K562 (cell line): ENCODE data around the gene AGPAT3. TPM values are rescaled to one million over a fixed set of nuclear protein-coding genes. Genes with fewer than 3 reads are reported as not detected.

Experiments
- ARHGAP35 ChIP-seq: fragments of 450-650 bp; IDR thresholded peaks from 2 replicates; pipeline ENCODE4 v1.6.1; 2018; ENCODE audit not compliant: partially characterized antibody
- CBFA2T2 ChIP-seq: fragments of 450-650 bp; conservative IDR thresholded peaks from 2 replicates; pipeline ENCODE4 v1.6.1; 2017; ENCODE audit warnings: mild to moderate bottlenecking
- CREB1 ChIP-seq, 2 experiments: sonication (generic) in 1 of 2; formaldehyde crosslinking in 1 of 2; IDR thresholded peaks; 2 replicates each; pipeline versions ENCODE4 v1.6.1 to v1.8.0; 2012 to 2022; ENCODE audit warnings: inconsistent platforms in 1 of 2, mild to moderate bottlenecking in 1 of 2, missing genetic modification reagents in 1 of 2, moderate library complexity in 1 of 2
- ELF1 ChIP-seq: fragments of 200-800 bp; sonication (Bioruptor generic); IDR thresholded peaks from 2 replicates; pipeline ENCODE4 v1.6.1; 2016; ENCODE audit warnings: missing genetic modification characterization, missing compliant biosample characterization
- ELK3 ChIP-seq: fragments of 450-650 bp; formaldehyde crosslinking; IDR thresholded peaks from 2 replicates; pipeline ENCODE4 v1.4.0; 2020; ENCODE audit warnings: mild to moderate bottlenecking
- FOS ChIP-seq: IDR thresholded peaks from 3 replicates; pipeline ENCODE4 v1.6.1; 2011; ENCODE audit not compliant: insufficient read length; ENCODE audit errors: extremely low read depth
- FOXJ2 ChIP-seq: fragments of 200-800 bp; sonication (Bioruptor generic); IDR thresholded peaks from 2 replicates; pipeline ENCODE4 v1.6.1; 2016; ENCODE audit warnings: missing genetic modification characterization, missing compliant biosample characterization
- JUNB ChIP-seq: fragments of 450-650 bp; formaldehyde crosslinking; conservative IDR thresholded peaks from 2 replicates; pipeline ENCODE4 v1.4.0; 2020; ENCODE audit warnings: mild to moderate bottlenecking
- KAT8 ChIP-seq: fragments of 450-650 bp; IDR thresholded peaks from 2 replicates; pipeline ENCODE4 v1.6.1; 2016; ENCODE audit warnings: low read depth, mild to moderate bottlenecking
- MBD2 ChIP-seq: sonication (generic); IDR thresholded peaks from 2 replicates; pipeline ENCODE4 v1.6.1; 2016; ENCODE audit warnings: low read depth, borderline replicate concordance
- MTA2 ChIP-seq: fragments of 450-650 bp; IDR thresholded peaks from 2 replicates; pipeline ENCODE4 v1.6.1; 2016; ENCODE audit warnings: low read depth
- NR2C1 ChIP-seq, 2 experiments: fragments of 450-650 bp; IDR thresholded peaks; 2 replicates each; pipeline ENCODE4 v1.6.1; 2017; ENCODE audit warnings: mild to moderate bottlenecking in 2 of 2, antibody characterized with exemption in 1 of 2, inconsistent platforms in 1 of 2, missing compliant biosample characterization in 1 of 2, missing genetic modification characterization in 1 of 2
- POLR2H ChIP-seq: IDR thresholded peaks from 2 replicates; pipeline ENCODE4 v1.6.1; 2016; ENCODE audit warnings: missing genetic modification characterization, low read depth, mild to moderate bottlenecking, control low read depth, missing compliant biosample characterization, moderate library complexity
- SIX5 ChIP-seq, 2 experiments: IDR thresholded peaks; 2 replicates each; pipeline ENCODE4 v1.6.1; 2011; ENCODE audit warnings: low read length in 2 of 2, borderline replicate concordance in 1 of 2, low read depth in 1 of 2, mild to moderate bottlenecking in 1 of 2, moderate library complexity in 1 of 2; ENCODE audit not compliant: insufficient read depth in 1 of 2
- SOX6 ChIP-seq: fragments of 450-650 bp; IDR thresholded peaks from 2 replicates; pipeline ENCODE4 v1.6.1; 2014; ENCODE audit warnings: mild to moderate bottlenecking
- TAF7 ChIP-seq: fragments of 450-650 bp; IDR thresholded peaks from 2 replicates; pipeline ENCODE4 v1.6.1; 2016; ENCODE audit warnings: missing genetic modification characterization, missing compliant biosample characterization
- TRIM28 ChIP-seq: fragments of 450-650 bp; IDR thresholded peaks from 2 replicates; pipeline ENCODE4 v1.6.1; 2017
- ZFPM2 ChIP-seq: fragments of 250-450 bp; sonication (Bioruptor Pico); IDR thresholded peaks from 2 replicates; pipeline ENCODE4 v1.5.1; 2022; ENCODE audit warnings: mild to moderate bottlenecking
- ZNF124 ChIP-seq: sonication (generic); formaldehyde crosslinking; IDR thresholded peaks from 2 replicates; pipeline ENCODE4 v1.8.1; 2022; ENCODE audit warnings: missing genetic modification reagents
- ZNF354B ChIP-seq: fragments of 250-450 bp; sonication (Bioruptor Pico); IDR thresholded peaks from 2 replicates; pipeline ENCODE4 v1.4.0; 2020
- ZNF592 ChIP-seq: fragments of 450-650 bp; IDR thresholded peaks from 2 replicates; pipeline ENCODE4 v1.6.1; 2017; ENCODE audit warnings: antibody characterized with exemption, mild to moderate bottlenecking
- ZNF785 ChIP-seq: fragments of 250-450 bp; sonication (Bioruptor Pico); IDR thresholded peaks from 2 replicates; pipeline ENCODE4 v1.4.0; 2020; ENCODE audit warnings: mild to moderate bottlenecking
- polyA plus RNA-seq, 8 experiments: library from polyadenylated mRNA; depleted of rRNA in 4 of 8; stranded (reverse) in 5 of 8; unstranded in 3 of 8; fragments of >200 nt; fragmentation: Nextera tagmentation in 2 of 8; fragmentation: Illumina TruSeq in 1 of 8; extraction: Ambion mirVana in 2 of 8; extraction: Trizol in 1 of 8; gene quantifications; 2 replicates each; pipeline versions ENCODE4 v1.2.1 to v1.2.3, GENCODE V29; 2011 to 2014; ENCODE audit warnings: inconsistent platforms in 1 of 8, missing spikeins in 1 of 8
- total RNA-seq, 7 experiments: library from RNA; depleted of rRNA in 6 of 7; stranded (reverse); fragments of >200 nt in 6 of 7; fragmentation: Illumina TruSeq in 2 of 7; extraction: Trizol in 2 of 7; gene quantifications; 2 replicates each; pipeline versions ENCODE4 v1.2.1 to v1.2.3, GENCODE V29; 2011 to 2021; ENCODE audit warnings: low replicate concordance in 1 of 7
- TF ChIP-seq, protein P1 (sequence below): fragments of 450-650 bp; formaldehyde crosslinking; IDR thresholded peaks from 2 replicates; pipeline ENCODE4 v1.4.0; 2020; ENCODE audit warnings: mild to moderate bottlenecking, moderate library complexity
- TF ChIP-seq, protein P2 (sequence below): fragments of 450-650 bp; IDR thresholded peaks from 2 replicates; pipeline ENCODE4 v1.6.1; 2016; ENCODE audit warnings: low read depth, mild to moderate bottlenecking, moderate library complexity

AGPAT3 gene
- total and polyA plus RNA-seq, 9 of the 15 experiments (the other 6 are each of a cell fraction or from before 2014, with no cell fraction given) = 1.5 to 88.4 (median 35.7) TPM

- no peak for TF ChIP-seq NR2C1 (IDR thresholded peaks at IDR 0.05)
- no peak for TF ChIP-seq NR2C1 (tag; IDR thresholded peaks at IDR 0.05)
- TF ChIP-seq TAF7 (tag) = no peak
- no peak for TF ChIP-seq SOX6
- TF ChIP-seq ZNF354B (CRISPR knock-in tag) = no peak
- TF ChIP-seq MTA2 = no peak
- no peak for TF ChIP-seq FOXJ2 (tag)
- TF ChIP-seq ZFPM2 (CRISPR knock-in tag) = no peak
- no peak for TF ChIP-seq ELK3 (CRISPR knock-in tag)
- TF ChIP-seq, protein P1, sequence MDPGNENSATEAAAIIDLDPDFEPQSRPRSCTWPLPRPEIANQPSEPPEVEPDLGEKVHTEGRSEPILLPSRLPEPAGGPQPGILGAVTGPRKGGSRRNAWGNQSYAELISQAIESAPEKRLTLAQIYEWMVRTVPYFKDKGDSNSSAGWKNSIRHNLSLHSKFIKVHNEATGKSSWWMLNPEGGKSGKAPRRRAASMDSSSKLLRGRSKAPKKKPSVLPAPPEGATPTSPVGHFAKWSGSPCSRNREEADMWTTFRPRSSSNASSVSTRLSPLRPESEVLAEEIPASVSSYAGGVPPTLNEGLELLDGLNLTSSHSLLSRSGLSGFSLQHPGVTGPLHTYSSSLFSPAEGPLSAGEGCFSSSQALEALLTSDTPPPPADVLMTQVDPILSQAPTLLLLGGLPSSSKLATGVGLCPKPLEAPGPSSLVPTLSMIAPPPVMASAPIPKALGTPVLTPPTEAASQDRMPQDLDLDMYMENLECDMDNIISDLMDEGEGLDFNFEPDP = no peak
- TF ChIP-seq ZNF124 (CRISPR knock-in tag) = no peak
- TF ChIP-seq ZNF592 = no peak
- no peak for TF ChIP-seq KAT8
- no peak for TF ChIP-seq CREB1 (IDR thresholded peaks at IDR 0.05)
- no peak for TF ChIP-seq CREB1 (CRISPR knock-in tag; IDR thresholded peaks at IDR 0.05)
- no peak for TF ChIP-seq MBD2
- TF ChIP-seq ELF1 = no peak
- TF ChIP-seq ZNF785 = no peak
- TF ChIP-seq, protein P2, sequence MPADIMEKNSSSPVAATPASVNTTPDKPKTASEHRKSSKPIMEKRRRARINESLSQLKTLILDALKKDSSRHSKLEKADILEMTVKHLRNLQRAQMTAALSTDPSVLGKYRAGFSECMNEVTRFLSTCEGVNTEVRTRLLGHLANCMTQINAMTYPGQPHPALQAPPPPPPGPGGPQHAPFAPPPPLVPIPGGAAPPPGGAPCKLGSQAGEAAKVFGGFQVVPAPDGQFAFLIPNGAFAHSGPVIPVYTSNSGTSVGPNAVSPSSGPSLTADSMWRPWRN = no peak
- TF ChIP-seq TRIM28 = no peak
- no peak for TF ChIP-seq FOS
- TF ChIP-seq SIX5 (IDR thresholded peaks at IDR 0.05; ENCODE audit: borderline replicate concordance in 1 of 2, insufficient read depth in 1 of 2, low read depth in 1 of 2, low read length in 2 of 2) = no peak
- TF ChIP-seq JUNB (CRISPR knock-in tag) = no peak
- TF ChIP-seq CBFA2T2 = 0 out of 2 replicates have a peak, but pooled peaks have one; percentile 13
- TF ChIP-seq ARHGAP35 = no peak
- TF ChIP-seq POLR2H (tag) = no peak
Measured at GRCh38 chr21:43927591-43928221, 62.7 kb downstream of the AGPAT3 start (continued).
